Mucosa of rectum (tissue), 2 donors: ENCODE results near the gene ETFDH.

Experiments
- H3K27ac ChIP-seq, 2 donors: one replicate each; pipeline ENCODE4 v1.7.0; 2013; ENCODE audit warnings: inconsistent platforms in 2 of 2, low read depth in 2 of 2, low read length in 2 of 2
- H3K27me3 ChIP-seq, 2 donors: one replicate each; pipeline ENCODE4 v1.7.0; 2013; ENCODE audit warnings: low read length in 2 of 2; ENCODE audit not compliant: control insufficient read depth in 2 of 2, insufficient read depth in 2 of 2
- H3K36me3 ChIP-seq, 2 donors: one replicate each; pipeline ENCODE4 v1.7.0; 2013; ENCODE audit warnings: low read length in 2 of 2; ENCODE audit not compliant: control insufficient read depth in 2 of 2, insufficient read depth in 2 of 2
- H3K4me1 ChIP-seq, 2 donors: one replicate each; pipeline ENCODE4 v1.7.0; 2013; ENCODE audit warnings: low read length in 2 of 2, mild to moderate bottlenecking in 1 of 2; ENCODE audit not compliant: control insufficient read depth in 2 of 2, insufficient read depth in 2 of 2
- H3K4me3 ChIP-seq, 2 donors: one replicate each; pipeline ENCODE4 v1.7.0; 2013; ENCODE audit warnings: low read length in 2 of 2
- H3K9ac ChIP-seq, 2 donors: one replicate each; pipeline ENCODE4 v1.7.0; 2013; ENCODE audit warnings: low read length in 2 of 2, low read depth in 1 of 2, mild to moderate bottlenecking in 1 of 2
- H3K9me3 ChIP-seq, 2 donors: one replicate each; pipeline ENCODE4 v1.7.0; 2013; ENCODE audit warnings: low read length in 2 of 2; ENCODE audit not compliant: control insufficient read depth in 2 of 2
- donor health status: healthy.
- donor health status: Normal muscosa, but diverticular disease.

ETFDH gene

DNA sequence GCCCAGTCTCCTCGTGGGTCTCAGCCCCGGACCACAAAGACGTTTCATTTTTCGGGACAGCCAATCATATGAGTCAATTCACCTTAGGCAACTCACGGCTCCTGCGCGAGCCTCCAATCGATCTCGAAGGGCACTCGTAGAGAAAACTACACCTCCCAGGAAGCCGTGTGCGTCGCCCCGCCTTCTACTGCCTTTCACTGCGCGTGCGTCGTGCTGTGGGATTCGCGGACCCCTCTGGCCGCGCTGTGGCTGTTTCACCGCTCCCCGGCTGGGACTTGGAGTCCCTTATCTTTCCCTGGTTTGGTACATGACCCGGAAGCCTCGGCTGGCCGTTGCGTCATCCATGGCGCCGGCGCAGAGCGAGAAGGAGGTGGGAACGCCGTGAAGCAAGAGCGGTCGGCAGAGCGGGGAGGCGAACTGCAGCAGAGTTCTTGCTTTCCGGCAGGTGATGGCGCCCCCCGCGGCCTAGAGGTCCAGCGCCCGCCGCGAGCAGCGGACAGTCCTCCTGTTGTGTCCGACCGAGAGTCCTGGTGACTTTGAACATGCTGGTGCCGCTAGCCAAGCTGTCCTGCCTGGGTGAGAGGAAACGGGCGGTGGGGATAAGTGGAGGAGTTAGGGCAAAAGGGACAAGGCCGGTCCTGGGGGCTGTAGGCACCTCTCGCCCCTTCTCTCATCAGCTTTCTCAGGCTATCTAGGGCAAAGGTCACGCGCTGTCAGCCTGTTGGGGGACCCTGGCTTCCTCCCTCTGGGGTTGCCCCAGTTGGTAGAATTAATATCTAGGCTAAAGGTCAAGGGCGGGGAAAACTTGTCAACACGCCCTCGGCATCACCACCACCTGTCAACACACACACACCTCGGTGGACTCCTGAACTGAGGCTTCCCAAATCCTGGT lies at the start of gene ETFDH:
Gene ETFDH, plus strand, starts transcription at position 382 of the 892 bp plus-strand sequence. Its CDS starts 161 bp downstream, at position 543.
- peak within 1 kb of the TSS; percentile 97 to 99 for H3K4me3 ChIP-seq
- peaks cover 0 to 3% of the 10 kb centered on the region in 2 donors for H3K36me3 ChIP-seq
- no peaks in the 10 kb centered on the region for H3K9me3 ChIP-seq
- H3K27me3 ChIP-seq: no peaks in the 10 kb centered on the region
- H3K4me1 ChIP-seq: peaks cover 11 to 12% of the 10 kb centered on the region in 2 donors
- peak within 1 kb of the TSS; percentile 88 to 99 for H3K9ac ChIP-seq
- peak within 1 kb of the TSS; percentile 96 to 99 for H3K27ac ChIP-seq

DNA sequence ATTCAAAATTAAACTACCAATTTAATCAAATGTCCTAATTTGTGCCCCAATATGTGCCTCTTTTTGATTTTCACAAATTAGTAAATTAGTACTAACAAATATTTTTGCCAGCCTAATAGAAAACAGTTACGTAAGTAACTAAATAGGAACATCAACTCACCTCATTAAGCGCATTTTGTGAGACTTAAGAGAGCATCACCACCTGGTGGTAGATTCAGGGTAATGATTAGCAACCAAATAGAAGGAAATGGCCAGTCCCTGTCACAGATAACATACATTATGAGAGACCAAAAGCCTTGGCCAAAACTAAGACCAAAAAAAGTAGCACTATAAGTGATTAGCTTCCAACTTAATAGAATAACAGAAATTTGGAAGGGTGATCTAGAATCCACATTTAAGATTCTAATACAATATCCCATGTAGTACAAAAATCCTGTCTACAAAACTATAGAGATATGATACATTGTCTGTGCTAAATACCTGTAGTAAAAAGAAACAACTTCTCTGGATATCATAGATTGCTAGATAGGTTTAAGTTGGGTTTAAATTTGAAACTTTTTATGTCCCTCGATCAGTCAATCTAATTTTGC lies 47.1 kb upstream of the ETFDH start:
- Histone ChIP-seq H3K27me3 (no peaks in the 10 kb centered on the region), H3K27ac (no peak overlapping the region), H3K9ac (no peak overlapping the region), H3K36me3 (no peaks in the 10 kb centered on the region), H3K4me3 (no peak overlapping the region), H3K9me3 (no peaks in the 10 kb centered on the region), H3K4me1 (no peaks in the 10 kb centered on the region)

DNA sequence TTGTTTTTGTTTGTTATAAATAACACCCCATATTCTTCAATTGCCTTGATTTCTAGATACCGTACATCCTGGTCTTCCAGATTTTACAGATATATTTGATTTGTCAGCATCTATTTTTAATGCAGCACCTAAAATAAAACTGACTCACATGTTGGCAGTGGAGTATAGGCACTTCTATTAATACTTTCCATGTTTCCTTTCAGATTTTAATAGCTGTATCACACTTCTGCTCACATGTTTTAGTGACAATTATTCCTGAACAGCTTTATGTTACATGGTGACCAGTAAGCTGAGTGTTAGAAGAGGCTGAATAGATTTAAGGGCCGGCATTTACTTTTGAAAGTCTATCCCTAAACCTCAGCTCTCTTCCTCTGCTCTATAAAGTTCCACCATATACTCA lies 46.6 kb upstream of the ETFDH start:
- Histone ChIP-seq H3K36me3 (no peaks in the 10 kb centered on the region), H3K27ac (no peak overlapping the region), H3K4me1 (no peaks in the 10 kb centered on the region), H3K9ac (no peak overlapping the region), H3K9me3 (no peaks in the 10 kb centered on the region), H3K27me3 (no peaks in the 10 kb centered on the region), H3K4me3 (no peak overlapping the region)

DNA sequence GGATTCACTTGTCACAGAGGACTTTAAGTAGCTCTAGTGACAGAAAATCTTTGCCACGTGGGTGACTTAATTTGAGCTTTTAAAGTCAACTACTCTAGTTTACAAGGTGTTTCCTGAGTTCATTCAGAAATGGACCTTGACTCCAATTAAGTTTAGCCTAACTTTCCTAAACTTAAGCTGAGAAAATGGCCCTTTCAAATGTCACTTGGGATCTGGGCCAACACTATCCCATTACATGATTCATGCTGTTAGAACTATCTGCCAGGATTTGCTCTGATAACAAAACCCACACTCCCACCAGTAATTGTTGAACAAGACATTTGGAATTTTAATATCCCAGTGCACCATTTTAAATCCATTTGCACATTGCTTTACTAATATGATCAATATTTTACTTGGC lies 41.2 kb upstream of the ETFDH start:
- Histone ChIP-seq H3K27ac (no peak overlapping the region), H3K4me1 (no peaks in the 10 kb centered on the region), H3K36me3 (no peaks in the 10 kb centered on the region), H3K4me3 (no peak overlapping the region), H3K27me3 (no peaks in the 10 kb centered on the region), H3K9ac (no peak overlapping the region), H3K9me3 (no peaks in the 10 kb centered on the region)

- no peak overlapping the region for H3K27ac ChIP-seq
- H3K27me3 ChIP-seq: no peaks in the 10 kb centered on the region
- no peak overlapping the region for H3K4me3 ChIP-seq
- no peaks in the 10 kb centered on the region for H3K9me3 ChIP-seq
- no peaks in the 10 kb centered on the region for H3K36me3 ChIP-seq
- H3K4me1 ChIP-seq: no peaks in the 10 kb centered on the region
- H3K9ac ChIP-seq: no peak overlapping the region
Measured at GRCh38 chr4:158636619-158637018, 35.5 kb upstream of the ETFDH start.

GRCh38 chr4:158644356-158644755 lies 27.7 kb upstream of the ETFDH start:
- Histone ChIP-seq H3K9ac (no peak overlapping the region), H3K9me3 (no peaks in the 10 kb centered on the region), H3K4me3 (no peak overlapping the region), H3K27me3 (no peaks in the 10 kb centered on the region), H3K27ac (no peak overlapping the region), H3K4me1 (no peaks in the 10 kb centered on the region), H3K36me3 (no peaks in the 10 kb centered on the region)

DNA sequence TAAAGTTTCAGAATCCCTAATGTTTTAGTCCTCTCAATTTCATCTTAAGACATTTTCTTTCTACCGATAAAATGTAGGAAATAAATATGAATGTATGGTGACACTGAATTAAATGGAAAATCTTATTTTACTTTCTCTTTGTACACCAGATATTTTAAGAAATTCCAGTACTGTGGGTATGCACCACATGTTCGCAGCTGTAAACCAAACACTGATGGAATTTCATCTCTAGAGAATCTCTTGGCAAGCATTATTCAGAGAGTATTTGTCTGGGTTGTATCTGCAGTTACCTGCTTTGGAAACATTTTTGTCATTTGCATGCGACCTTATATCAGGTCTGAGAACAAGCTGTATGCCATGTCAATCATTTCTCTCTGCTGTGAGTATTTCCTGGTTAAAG lies 27.3 kb upstream of the ETFDH start:
- Histone ChIP-seq H3K4me1 (no peaks in the 10 kb centered on the region), H3K27me3 (no peaks in the 10 kb centered on the region), H3K27ac (no peak overlapping the region), H3K9ac (no peak overlapping the region), H3K9me3 (no peaks in the 10 kb centered on the region), H3K36me3 (no peaks in the 10 kb centered on the region), H3K4me3 (no peak overlapping the region)

DNA sequence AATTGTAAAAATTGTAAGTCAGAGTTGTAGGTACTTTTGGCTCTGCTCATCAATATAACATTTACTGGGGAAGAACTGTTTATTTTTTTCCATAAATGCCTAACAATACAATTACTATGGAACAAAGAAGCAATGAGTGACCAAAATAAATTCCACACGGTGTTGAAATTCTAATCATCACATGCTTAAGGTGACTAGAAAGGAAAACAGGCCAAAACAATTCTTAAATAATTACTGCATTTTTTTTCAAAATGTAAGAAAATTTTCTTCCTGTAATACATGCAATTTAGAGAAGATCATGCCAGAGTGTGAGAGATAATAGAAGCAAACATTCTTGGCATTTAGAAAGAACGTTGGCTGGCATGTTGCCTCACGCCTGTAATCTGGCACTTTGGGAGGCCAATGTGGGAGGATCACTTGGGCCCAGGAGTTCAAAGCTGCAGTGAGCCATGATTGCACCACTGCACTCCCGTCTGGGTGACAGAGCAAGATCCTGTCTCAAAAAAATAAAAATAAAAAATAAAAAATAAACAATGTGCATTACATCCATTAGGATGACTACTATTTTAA lies 22.9 kb upstream of the ETFDH start:
- Histone ChIP-seq H3K36me3 (no peaks in the 10 kb centered on the region), H3K9ac (no peak overlapping the region), H3K4me1 (no peaks in the 10 kb centered on the region), H3K4me3 (no peak overlapping the region), H3K27me3 (no peaks in the 10 kb centered on the region), H3K27ac (no peak overlapping the region), H3K9me3 (no peaks in the 10 kb centered on the region)

- no peak overlapping the region for H3K9ac ChIP-seq
- H3K4me3 ChIP-seq: no peak overlapping the region
- H3K36me3 ChIP-seq: no peaks in the 10 kb centered on the region
- no peaks in the 10 kb centered on the region for H3K27me3 ChIP-seq
- no peaks in the 10 kb centered on the region for H3K4me1 ChIP-seq
- no peak overlapping the region for H3K27ac ChIP-seq
- no peaks in the 10 kb centered on the region for H3K9me3 ChIP-seq
Measured at GRCh38 chr4:158652920-158653319, 19.2 kb upstream of the ETFDH start.

GRCh38 chr4:158656439-158656838 lies 15.7 kb upstream of the ETFDH start:
- H3K9ac ChIP-seq: no peak overlapping the region
- no peaks in the 10 kb centered on the region for H3K9me3 ChIP-seq
- H3K27me3 ChIP-seq: no peaks in the 10 kb centered on the region
- no peaks in the 10 kb centered on the region for H3K36me3 ChIP-seq
- no peak overlapping the region for H3K4me3 ChIP-seq
- H3K4me1 ChIP-seq: no peaks in the 10 kb centered on the region
- H3K27ac ChIP-seq: no peak overlapping the region
